Upper lobe of left lung (tissue), 6 donors: ENCODE measurements around the gene CTTN. TPM values are rescaled to one million over a fixed set of nuclear protein-coding genes. Genes with fewer than 3 reads are reported as not detected.

ENCODE experiments used
- ATAC-seq, 2 donors: fragments of 200-7000 bp; cut with Tn5 transposase; one replicate each; pipeline ENCODE4 v1.9.1; 2022; ENCODE audit warnings: mild to moderate bottlenecking in 2 of 2, moderate library complexity in 2 of 2; ENCODE audit not compliant: low FRiP score in 2 of 2
- DNase-seq, 2 donors: peaks; one replicate each; pipeline ENCODE4 v3.0.0-alpha.2; 2019 to 2020
- H3K27ac ChIP-seq, 4 donors: fragments of 200-600 bp; sonication (generic); one replicate each; pipeline ENCODE4 v1.5.1; 2016 to 2019
- H3K27me3 ChIP-seq, 4 donors: fragments of 200-600 bp; sonication (generic); one replicate each; pipeline ENCODE4 v1.5.1; 2017 to 2019
- H3K36me3 ChIP-seq, 4 donors: fragments of 200-600 bp; sonication (generic); one replicate each; pipeline ENCODE4 v1.5.1; 2016 to 2019
- H3K4me1 ChIP-seq, 4 donors: fragments of 200-600 bp; sonication (generic); one replicate each; pipeline ENCODE4 v1.5.1; 2018 to 2019
- H3K4me3 ChIP-seq, 4 donors: fragments of 200-600 bp; sonication (generic); one replicate each; pipeline ENCODE4 v1.5.1; 2017 to 2019; ENCODE audit warnings: mild to moderate bottlenecking in 2 of 4, moderate library complexity in 1 of 4
- H3K9me3 ChIP-seq, 4 donors: fragments of 200-600 bp; sonication (generic); one replicate each; pipeline ENCODE4 v1.5.1; 2018 to 2019
- CTCF ChIP-seq, 6 experiments: fragments of 450-650 bp in 4 of 6; fragments of 200-600 bp in 2 of 6; sonication (generic) in 2 of 6; IDR thresholded peaks; one replicate each; pipeline ENCODE4 v1.5.1; 2016 to 2019; ENCODE audit warnings: antibody characterized with exemption in 6 of 6
- EP300 ChIP-seq, 4 donors: sonication (generic); formaldehyde crosslinking; IDR thresholded peaks; one replicate each; pipeline ENCODE4 v1.5.1; 2017; ENCODE audit warnings: antibody characterized with exemption in 4 of 4, control low read depth in 2 of 4
- POLR2A ChIP-seq, 4 donors: fragments of 450-650 bp; IDR thresholded peaks; one replicate each; pipeline ENCODE4 v1.5.1; 2016 to 2017; ENCODE audit warnings: antibody characterized with exemption in 4 of 4, mild to moderate bottlenecking in 2 of 4
- POLR2AphosphoS5 ChIP-seq, 2 donors: sonication (generic); formaldehyde crosslinking; IDR thresholded peaks; one replicate each; pipeline ENCODE4 v1.5.1; 2017; ENCODE audit warnings: antibody characterized with exemption in 2 of 2
- WGBS, 2 donors: methylation state at CpG; one replicate each; pipeline ENCODE4 v1.1.5; 2017 to 2018; 5-methylcytosine and 5-hydroxymethylcytosine counted together
- total RNA-seq, 6 donors: library from RNA; depleted of rRNA in 4 of 6; stranded (reverse); fragments of >200 nt in 4 of 6; gene quantifications; one replicate each; pipeline versions ENCODE4 v1.1.0 to v1.2.1, GENCODE V29; 2016 to 2021
- donor health status: DM: no; HTN: no; CAD: no; lungs with moderate emphysema.
- donor health status: DM: no; HTN: yes; CAD: no; lungs with severe emphysema.

CTTN gene
- total RNA-seq, 6 donors from 2014 or later, result 175 to 413 (median 218) TPM

DNA sequence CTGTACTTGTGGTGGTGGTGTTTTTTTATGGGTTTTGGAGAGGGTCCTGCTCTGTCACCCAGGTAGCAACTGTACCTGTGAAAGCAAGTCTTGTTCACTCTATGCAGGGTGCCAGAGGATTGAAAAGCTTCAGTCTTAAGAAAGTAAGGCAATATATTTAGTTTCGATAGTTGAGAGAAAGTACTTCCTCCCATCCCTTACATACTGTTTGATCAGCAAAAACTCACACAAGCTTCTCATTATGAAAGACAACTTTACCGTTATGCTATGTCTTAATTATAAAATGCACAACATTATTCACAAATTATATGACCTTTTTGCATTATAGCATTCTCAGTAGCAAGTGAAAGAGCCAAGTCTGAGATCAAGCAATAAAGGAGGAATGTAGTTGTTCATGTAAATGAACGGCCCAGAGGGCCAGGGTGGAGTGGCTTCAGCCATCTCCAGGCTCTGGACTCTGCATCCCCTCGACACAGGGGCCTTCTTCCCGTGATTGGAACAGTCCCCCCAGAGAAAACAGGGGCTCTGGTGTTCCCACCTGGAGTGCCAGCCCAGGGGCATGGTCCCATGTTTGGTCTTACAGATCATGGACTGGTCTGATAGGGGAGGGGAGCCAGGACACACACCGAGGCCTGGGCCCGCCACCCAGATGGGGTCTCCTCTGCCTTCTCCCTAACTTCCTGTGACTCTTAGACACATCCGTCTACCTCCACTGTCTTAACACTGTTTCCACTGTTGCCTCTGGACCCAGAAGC, 38.7 kb upstream of the CTTN start:
- Histone ChIP-seq H3K36me3 (peaks cover 21 to 97% (median 72%) of the 10 kb centered on the region in 4 donors), H3K4me3 (no peak overlapping the region), H3K27me3 (no peaks in the 10 kb centered on the region), H3K9me3 (no peaks in the 10 kb centered on the region), H3K4me1 (no peaks in the 10 kb centered on the region), H3K27ac (peak overlapping the region in 1 of 4 donors; percentile 10)
- no peak for TF ChIP-seq EP300 (IDR thresholded peaks at IDR 0.05)
- no peak for TF ChIP-seq POLR2AphosphoS5 (IDR thresholded peaks at IDR 0.05)
- TF ChIP-seq CTCF (IDR thresholded peaks at IDR 0.05), result no peak
- TF ChIP-seq POLR2A (IDR thresholded peaks at IDR 0.05), result no peak
- ATAC-seq, result no peak
- no peak for DNase-seq
- 91 to 94% methylated on average over 8 of the region's 8 CpGs for WGBS, 2 donors

GRCh38 chr11:70360211-70360610, 38.1 kb upstream of the CTTN start:
- DNase-seq (no peak), ATAC-seq (no peak)
- WGBS, 2 donors, result 89 to 91% methylated on average over 6 of the region's 6 CpGs
- Histone ChIP-seq H3K36me3 (peaks cover 19 to 97% (median 72%) of the 10 kb centered on the region in 4 donors), H3K27ac (no peak overlapping the region), H3K4me1 (no peaks in the 10 kb centered on the region), H3K27me3 (no peaks in the 10 kb centered on the region), H3K9me3 (no peaks in the 10 kb centered on the region), H3K4me3 (no peak overlapping the region)
- no peak for TF ChIP-seq POLR2AphosphoS5 (IDR thresholded peaks at IDR 0.05)
- TF ChIP-seq POLR2A (IDR thresholded peaks at IDR 0.05), result no peak
- TF ChIP-seq EP300 (IDR thresholded peaks at IDR 0.05), result no peak
- TF ChIP-seq CTCF (IDR thresholded peaks at IDR 0.05), result no peak

- Histone ChIP-seq H3K27me3 (no peaks in the 10 kb centered on the region), H3K9me3 (no peaks in the 10 kb centered on the region), H3K4me1 (peaks cover 0 to 6% (median 0%) of the 10 kb centered on the region in 4 donors), H3K36me3 (peaks cover 12 to 80% (median 47%) of the 10 kb centered on the region in 4 donors), H3K4me3 (no peak overlapping the region), H3K27ac (no peak overlapping the region)
- WGBS, 2 donors, result 86 to 96% methylated on average over 2 of the region's 2 CpGs
- no peak for TF ChIP-seq POLR2A (IDR thresholded peaks at IDR 0.05)
- TF ChIP-seq CTCF (IDR thresholded peaks at IDR 0.05), result no peak
- no peak for TF ChIP-seq POLR2AphosphoS5 (IDR thresholded peaks at IDR 0.05)
- TF ChIP-seq EP300 (IDR thresholded peaks at IDR 0.05), result no peak
- DNase-seq (no peak), ATAC-seq (no peak)
These were observed 34.2 kb upstream of the CTTN start for GRCh38 chr11:70364178-70364577.

DNA sequence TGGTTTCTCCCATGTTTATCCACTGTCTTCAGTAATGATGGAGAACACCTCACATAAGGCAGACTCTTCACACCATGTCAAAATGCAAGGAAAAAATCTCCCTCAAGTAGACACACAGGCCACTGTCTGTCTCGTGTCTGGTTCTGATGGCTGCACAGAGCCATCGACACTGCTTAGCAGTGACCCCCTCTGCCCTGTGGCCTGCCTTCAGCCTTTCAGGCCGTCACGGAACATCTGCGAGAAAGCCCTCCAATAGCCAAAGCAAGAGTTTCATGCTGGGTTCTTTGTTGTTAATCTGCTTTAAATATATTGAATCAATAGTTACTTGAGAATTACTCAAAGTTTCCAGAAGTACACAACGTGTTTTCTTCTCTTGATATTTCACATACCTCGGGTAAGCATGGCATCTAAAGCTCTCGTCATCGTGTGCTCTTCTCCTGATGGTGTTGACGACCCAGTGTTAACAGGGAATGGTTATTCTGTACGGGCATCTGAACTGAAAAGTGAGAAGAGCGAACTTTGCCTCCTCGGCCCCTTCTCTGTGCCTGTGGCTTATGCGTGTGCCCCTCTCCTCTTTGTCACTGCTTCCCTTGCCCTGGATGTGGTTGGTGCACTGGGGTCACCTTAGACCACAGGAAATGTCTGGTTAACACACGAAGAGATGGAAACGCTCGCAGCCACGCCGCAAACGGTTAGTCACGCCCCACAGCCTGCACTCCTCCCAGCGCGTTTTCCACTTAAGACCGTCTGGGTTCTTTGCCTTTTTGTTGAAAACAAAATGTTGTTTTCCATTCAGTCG, 33.4 kb upstream of the CTTN start:
- no peaks in the 10 kb centered on the region for H3K9me3 ChIP-seq
- H3K36me3 ChIP-seq, result peaks cover 12 to 72% (median 42%) of the 10 kb centered on the region in 4 donors
- H3K4me1 ChIP-seq, result peaks cover 0 to 6% (median 0%) of the 10 kb centered on the region in 4 donors
- ATAC-seq, result peak in 1 of 2 donors; percentile 23
- no peak overlapping the region for H3K4me3 ChIP-seq
- 69 to 82% methylated on average over 25 of the region's 25 CpGs for WGBS, 2 donors
- H3K27ac ChIP-seq, result no peak overlapping the region
- TF ChIP-seq CTCF (IDR thresholded peaks at IDR 0.05) (no peak), EP300 (IDR thresholded peaks at IDR 0.05) (no peak), POLR2A (IDR thresholded peaks at IDR 0.05) (no peak)
- DNase-seq, result no peak
- H3K27me3 ChIP-seq, result no peaks in the 10 kb centered on the region
